Activated CD4-positive, alpha-beta T cell treated with anti-CD3 and anti-CD28 coated beads for 4 hours (primary cell): Measurements from ENCODE around the gene OBP2B.
"Not testable (repeated sequence)": the region's sequence is repeated elsewhere in the genome, so short reads cannot be mapped to it uniquely, and the experiment has no call there.

ENCODE experiments used
- DNase-seq, 2 donors: peaks; one replicate each; pipeline ENCODE4 v3.0.0-alpha.2; 2020

The OBP2B gene

GRCh38 chr9:133221177-133221809, 12.2 kb upstream of the OBP2B start:
- DNase-seq = no peak

- DNase-seq = not testable (repeated sequence)
Observed at GRCh38 chr9:133218049-133218975, 9.3 kb upstream of the OBP2B start.

GRCh38 chr9:133217333-133217988, 8.4 kb upstream of the OBP2B start:
- not testable (repeated sequence) for DNase-seq

DNA sequence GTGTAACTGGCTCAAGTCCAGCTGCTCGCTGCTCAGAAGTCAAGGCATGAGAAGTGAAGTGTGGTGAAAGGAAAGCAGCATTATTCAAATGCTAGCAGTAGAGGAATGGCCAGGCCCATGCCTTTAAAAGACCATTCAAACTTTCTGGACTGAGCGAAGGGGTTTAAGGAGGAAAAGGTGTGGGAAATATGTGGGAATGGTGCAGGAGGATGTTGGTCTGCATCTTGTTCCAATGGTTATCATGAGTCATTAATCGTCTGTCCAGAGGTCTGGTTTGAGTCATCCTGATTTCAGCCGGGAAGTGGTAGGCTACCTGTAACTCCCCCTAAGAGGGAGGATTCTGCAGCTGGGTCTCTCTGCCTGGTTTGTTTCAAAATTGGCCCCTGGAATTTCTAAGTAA, 5.2 kb upstream of the OBP2B start:
- not testable (repeated sequence) for DNase-seq

GRCh38 chr9:133210609-133211008, 1.6 kb upstream of the OBP2B start:
- no peak for DNase-seq

DNA sequence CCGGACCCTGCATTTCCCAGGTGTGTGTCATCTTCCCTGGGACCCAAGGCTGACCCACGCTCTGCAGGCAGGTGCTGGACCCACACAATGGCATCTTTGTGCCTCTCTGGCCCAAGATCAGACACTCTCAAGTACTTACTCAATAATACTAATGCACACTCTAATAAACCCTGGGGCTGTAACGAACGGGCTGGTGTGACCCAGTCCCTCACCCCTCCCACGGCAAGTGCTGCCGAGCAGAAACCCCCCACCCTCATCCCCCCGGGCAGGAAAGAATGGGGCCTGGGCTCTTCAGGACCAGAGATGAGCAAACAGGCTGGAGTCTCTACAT, 1.1 kb upstream of the OBP2B start:
- no peak for DNase-seq

- DNase-seq = not testable (repeated sequence)
Observed at GRCh38 chr9:133209327-133210201, 514 bp upstream of the OBP2B start.

- DNase-seq = not testable (repeated sequence)
Observed at GRCh38 chr9:133208171-133208879, 725 bp downstream of the OBP2B start.

GRCh38 chr9:133207540-133208170, 1.4 kb downstream of the OBP2B start:
- DNase-seq = no peak

DNA sequence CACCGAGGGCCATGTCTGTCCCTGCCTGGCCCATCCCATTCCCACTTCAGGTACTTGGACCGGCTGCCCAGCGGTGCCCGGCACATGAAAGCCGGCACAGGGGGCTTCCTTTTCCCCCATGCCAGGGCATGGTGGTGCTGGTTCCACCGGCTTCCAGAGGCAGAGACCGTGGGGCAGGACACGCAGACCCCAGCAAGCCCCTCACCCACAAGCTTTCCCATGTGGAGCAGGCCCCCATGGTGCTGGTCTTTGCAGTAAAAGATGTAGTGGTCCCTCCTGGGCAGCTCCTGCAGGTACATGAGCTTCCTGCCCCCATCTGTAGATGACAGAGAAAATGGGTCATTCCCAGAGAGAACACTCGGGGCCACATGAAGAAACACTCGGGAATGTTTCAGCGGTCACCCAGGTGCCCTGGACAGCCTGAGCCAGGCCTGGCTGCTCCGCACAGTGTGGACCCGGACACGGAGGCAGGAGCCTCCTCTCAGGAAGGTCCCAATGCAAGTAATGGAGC, 2.0 kb downstream of the OBP2B start:
- no peak for DNase-seq

GRCh38 chr9:133205996-133206931, 2.8 kb downstream of the OBP2B start:
- no peak for DNase-seq

- DNase-seq = not testable (repeated sequence)
Observed at GRCh38 chr9:133205481-133205887, 3.6 kb downstream of the OBP2B start.

GRCh38 chr9:133204993-133205336, 4.1 kb downstream of the OBP2B start:
- no peak for DNase-seq

DNA sequence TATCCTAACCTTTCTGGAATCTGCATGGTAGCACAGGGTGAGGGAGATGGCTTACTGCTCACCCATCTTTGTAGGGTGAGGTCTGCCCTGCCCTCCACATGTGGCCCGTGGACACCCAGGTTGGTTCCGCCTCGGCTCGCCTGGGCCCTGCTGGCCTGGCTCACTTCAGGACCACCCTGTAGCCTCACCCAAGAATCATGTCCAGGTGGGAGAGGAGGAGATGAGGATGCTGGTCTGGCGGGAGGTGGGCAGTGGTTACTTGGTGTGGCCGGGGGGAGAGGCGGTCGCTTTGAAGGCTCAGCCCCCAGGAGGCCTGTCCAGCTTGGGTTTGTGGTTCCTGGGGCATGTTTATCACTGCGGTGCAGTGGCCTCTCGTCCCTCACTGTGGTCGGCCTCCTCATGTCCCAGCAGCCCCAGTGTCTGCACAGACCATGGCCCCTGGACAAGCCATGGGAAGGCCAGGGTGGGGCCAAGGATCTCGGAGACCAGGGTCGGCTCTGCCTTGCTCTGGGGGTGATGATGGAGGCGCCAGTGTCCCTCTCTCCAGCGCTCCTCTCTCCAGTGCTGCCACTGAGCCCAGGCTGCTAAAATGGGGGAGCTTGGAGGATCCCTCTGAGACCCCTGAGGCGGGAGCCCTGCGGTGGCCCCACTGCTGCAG, 4.6 kb downstream of the OBP2B start:
- DNase-seq = no peak

- no peak for DNase-seq
Observed at GRCh38 chr9:133203506-133204075, 5.5 kb downstream of the OBP2B start.

GRCh38 chr9:133202688-133203453, 6.2 kb downstream of the OBP2B start:
- DNase-seq = no peak

DNA sequence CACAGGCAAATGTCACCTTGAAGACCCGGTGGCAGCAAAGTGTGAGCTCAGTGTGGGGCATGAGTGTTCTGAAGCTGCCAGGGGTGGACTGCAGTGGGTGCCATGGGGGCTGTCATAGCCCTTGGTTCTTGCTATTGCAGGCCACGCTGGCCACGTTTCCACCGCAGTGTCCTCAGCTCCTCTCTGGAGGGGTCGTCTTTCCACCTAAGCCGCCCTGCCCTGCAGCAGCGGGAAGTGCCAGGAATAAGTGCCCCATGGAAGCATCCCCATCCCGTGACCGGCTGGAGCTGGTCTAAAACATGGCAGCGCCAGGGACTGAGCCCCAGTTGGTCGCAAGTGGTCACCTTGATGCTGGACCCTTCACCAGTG, 6.9 kb downstream of the OBP2B start:
- no peak for DNase-seq

DNA sequence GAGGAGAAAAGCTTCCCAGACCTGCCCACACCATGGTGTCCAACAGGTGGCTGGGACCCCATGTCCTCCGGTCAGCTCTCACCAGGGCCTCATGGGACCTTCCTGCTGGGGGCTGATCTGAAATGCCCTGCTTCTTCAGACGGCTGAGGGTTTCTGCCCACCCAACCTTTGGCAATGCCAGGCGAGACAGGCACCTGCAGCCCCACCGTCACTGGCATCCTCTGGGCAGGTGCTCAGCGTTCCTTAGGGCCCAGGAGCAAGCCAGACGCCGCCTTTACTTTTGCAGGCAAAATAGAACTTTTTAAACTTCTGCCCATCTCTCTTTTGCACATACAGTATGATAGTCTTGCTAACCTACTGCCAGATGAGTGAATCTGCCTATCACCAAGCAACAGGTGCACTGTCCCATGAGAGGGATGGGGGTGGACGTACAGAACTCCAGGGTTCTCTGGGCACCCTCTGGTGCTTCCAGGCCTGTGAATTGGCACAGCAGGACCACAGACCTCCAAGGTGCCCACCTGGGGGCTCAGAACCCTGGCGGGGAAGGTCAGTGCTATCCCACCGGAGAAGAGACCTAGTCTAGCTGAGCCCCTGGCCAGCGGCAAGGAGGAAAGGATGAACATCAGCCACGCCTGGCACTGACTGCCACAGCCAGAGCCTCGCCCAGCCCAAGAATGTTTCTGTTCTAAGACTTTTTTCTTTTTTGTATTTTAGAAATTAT, 7.5 kb downstream of the OBP2B start:
- no peak for DNase-seq
